Measurements from ENCODE around the gene PLK2. TPM values are rescaled to one million over a fixed set of nuclear protein-coding genes. Genes with fewer than 3 reads are reported as not detected.

PLK2 gene
- total RNA-seq, 1 experiment from 2014 or later = 137 TPM

- DNase-seq (ENCODE audit: low read depth) = no peak
These were observed 21.3 kb upstream of the PLK2 start for GRCh38 chr5:58481066-58481676.

- DNase-seq (ENCODE audit: low read depth) = no peak
These were observed 18.0 kb upstream of the PLK2 start for GRCh38 chr5:58477760-58478376.

- DNase-seq (ENCODE audit: low read depth) = no peak
These were observed 15.5 kb upstream of the PLK2 start for GRCh38 chr5:58475404-58475803.

- no peak for DNase-seq (ENCODE audit: low read depth)
These were observed 10.0 kb upstream of the PLK2 start for GRCh38 chr5:58469896-58470295.

- peak; percentile 72 for DNase-seq (ENCODE audit: low read depth)
These were observed 7.1 kb upstream of the PLK2 start for GRCh38 chr5:58466939-58467338.

GRCh38 chr5:58462623-58463230 lies 2.8 kb upstream of the PLK2 start:
- DNase-seq (ENCODE audit: low read depth) = peak; percentile 60

GRCh38 chr5:58462154-58462553 lies 2.3 kb upstream of the PLK2 start:
- peak; percentile 35 for DNase-seq (ENCODE audit: low read depth)

GRCh38 chr5:58460732-58461286 lies 923 bp upstream of the PLK2 start:
- peak; percentile 79 for DNase-seq (ENCODE audit: low read depth)

GRCh38 chr5:58459146-58460001 lies 512 bp downstream of the PLK2 start:
- DNase-seq (ENCODE audit: low read depth) = peak; percentile 43

GRCh38 chr5:58458743-58459145 lies 1.1 kb downstream of the PLK2 start:
- peak; percentile 35 for DNase-seq (ENCODE audit: low read depth)

GRCh38 chr5:58458141-58458742 lies 1.6 kb downstream of the PLK2 start:
- no peak for DNase-seq (ENCODE audit: low read depth)

GRCh38 chr5:58457050-58457449 lies 2.8 kb downstream of the PLK2 start:
- no peak for DNase-seq (ENCODE audit: low read depth)

- no peak for DNase-seq (ENCODE audit: low read depth)
These were observed 3.4 kb downstream of the PLK2 start for GRCh38 chr5:58456486-58456885.

- DNase-seq (ENCODE audit: low read depth) = no peak
These were observed 3.9 kb downstream of the PLK2 start for GRCh38 chr5:58456026-58456425.

GRCh38 chr5:58455480-58455879 lies 4.4 kb downstream of the PLK2 start:
- no peak for DNase-seq (ENCODE audit: low read depth)

GRCh38 chr5:58455066-58455465 lies 4.8 kb downstream of the PLK2 start:
- no peak for DNase-seq (ENCODE audit: low read depth)

- no peak for DNase-seq (ENCODE audit: low read depth)
These were observed 5.9 kb downstream of the PLK2 start for GRCh38 chr5:58454025-58454424.

GRCh38 chr5:58453306-58453705 lies 6.6 kb downstream of the PLK2 start:
- DNase-seq (ENCODE audit: low read depth) = no peak

GRCh38 chr5:58452566-58453258 lies 7.2 kb downstream of the PLK2 start:
- DNase-seq (ENCODE audit: low read depth) = no peak

GRCh38 chr5:58451732-58452565 lies 7.9 kb downstream of the PLK2 start:
- no peak for DNase-seq (ENCODE audit: low read depth)
